8988T (cell line): ENCODE results near the gene PPP1R13L.

ENCODE experiments used
- DNase-seq: peaks from one replicate; pipeline ENCODE4 v3.0.0; 2011

The PPP1R13L gene

DNA sequence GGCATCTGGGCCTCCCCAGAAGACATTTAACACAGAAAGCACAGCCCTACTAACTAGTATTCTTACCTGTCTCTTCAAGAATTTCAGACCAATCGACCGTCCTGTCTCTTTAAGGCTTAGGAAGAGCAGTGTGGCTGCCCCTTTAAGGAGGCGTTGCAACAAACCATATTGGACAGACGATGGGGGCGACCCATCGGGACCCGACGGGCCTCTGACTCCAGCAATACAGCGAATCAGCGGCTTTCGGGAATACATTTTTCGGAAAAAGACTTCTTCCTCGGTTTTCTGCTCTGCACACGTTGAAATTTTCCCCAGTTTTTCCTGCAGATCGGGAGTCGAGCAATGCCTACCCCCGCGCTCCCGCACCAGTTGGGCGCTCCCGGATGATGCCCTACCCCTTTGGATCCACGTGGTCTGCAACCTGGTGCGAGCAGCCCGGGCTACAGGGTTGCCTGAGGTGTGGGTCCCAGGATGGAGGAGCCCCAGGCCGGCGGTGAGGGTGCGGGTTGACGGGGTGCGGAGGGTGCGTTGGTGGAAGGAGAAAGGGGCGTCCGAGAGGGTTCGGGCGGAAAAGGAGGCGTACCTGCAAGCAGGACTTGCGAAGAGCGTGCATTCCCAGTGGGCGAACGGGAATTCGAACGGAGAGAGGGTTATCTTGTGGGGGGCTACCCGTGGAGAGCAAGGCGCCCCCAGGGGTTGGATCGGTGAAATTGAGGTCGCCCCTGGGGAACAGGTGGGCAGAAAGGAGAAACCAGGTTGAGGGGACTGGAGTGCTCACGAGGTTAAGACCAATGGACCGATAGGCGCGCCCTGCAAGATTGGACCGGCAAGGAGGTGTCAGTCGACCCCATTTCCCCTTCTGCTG, 1.6 kb upstream of the PPP1R13L start, which contains the start of gene POLR1G:
Gene POLR1G, plus strand, starts transcription at position 419 of the 865 bp plus-strand sequence. Its CDS starts 53 bp downstream, at position 472.
- DNase-seq, result peak; percentile 71

DNA sequence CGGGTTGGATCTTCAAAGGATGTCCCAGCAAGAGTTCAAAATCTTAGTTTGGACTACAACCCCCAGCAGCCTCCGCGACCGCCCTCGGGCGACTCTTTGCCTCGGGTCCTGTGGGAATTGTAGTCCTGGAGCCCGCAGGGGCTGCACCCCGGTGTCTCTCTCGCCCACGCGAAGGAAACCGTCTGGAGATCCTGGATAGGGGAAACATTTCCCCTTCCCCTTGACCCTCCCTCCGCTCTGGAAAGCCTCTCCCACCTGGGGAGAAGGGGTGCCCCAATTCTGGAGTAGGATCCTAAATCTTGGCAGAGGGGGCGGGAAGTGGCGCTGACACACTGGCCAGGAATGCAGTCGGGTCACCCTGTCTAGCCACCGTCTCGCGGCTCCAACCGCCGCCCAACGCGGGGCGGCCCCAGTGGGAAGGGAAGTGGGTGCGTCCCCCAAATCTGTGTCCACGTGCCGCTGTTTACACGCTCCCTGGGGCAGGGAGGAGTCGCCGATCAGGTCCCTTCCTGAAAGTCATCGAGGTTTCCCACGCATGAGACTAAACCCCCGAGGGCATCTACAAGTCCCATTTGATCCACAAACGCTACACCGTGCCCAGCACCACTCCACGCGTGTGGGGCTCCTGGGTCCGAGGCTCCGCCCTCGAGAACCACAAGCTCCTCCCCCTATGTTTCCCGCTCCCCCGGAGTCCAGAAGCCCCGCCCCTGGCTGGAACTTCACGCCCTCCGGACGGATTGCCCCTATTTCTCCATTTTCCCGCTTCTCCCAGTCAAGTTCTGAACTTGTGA, 761 bp upstream of the PPP1R13L start:
- DNase-seq, result peak; percentile 66

DNA sequence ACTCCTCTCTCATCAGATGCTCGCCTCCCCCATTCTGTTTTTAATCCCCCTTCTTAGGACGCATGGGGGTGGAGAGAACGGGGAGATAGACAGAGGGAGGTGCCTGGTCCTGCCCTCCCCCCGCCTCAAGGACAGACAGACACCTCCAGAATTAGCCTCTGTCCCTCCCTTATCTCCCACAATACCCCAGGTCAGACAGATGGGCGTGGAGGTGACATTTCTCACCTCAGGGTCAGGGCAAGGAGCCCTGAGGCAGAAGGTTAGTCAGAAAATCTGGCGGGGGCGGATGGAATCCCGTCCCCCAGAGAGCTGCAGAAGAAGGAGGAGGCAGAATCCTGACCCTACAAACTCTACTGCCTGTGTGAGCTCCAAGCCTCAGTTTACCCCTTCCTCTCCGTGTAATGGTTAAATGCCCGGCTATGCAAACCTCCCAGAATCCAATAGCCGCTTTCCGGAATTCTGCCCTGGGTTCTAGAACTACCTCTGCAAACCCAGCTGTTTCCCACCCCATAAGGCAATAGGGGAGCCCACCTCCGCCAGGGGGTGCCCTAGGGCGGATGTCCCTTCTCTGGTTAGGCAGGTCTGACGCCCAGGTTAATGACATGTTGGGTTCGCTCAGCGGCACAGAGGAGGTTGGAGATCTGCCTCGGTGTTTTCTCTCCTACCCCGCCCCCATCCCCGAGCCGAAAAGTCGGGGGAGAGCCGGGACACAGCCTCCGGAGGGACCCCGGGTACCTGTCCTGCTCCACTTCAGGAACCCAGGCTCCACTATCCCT, 900 bp downstream of the PPP1R13L start:
- DNase-seq, result no peak

DNA sequence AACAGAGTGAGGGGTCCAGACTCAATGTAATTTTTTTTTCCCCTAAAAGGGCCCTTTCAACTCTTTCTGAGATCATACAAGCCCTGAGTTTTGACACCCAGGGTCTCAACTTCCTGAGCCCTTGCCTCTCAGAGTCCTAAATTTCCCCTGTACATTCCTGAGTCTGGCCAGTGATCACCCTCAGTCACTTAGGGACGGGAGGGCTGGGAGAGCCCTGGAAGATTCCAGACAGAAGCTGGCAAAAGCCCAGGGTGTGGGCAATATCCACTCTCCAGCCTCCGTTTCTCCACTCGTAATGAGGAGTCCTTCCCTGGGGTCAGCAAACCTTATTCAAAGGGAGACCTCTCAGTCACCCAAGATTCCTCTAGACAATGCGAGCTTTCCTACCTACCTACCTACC, 1.6 kb downstream of the PPP1R13L start:
- DNase-seq, result no peak

DNA sequence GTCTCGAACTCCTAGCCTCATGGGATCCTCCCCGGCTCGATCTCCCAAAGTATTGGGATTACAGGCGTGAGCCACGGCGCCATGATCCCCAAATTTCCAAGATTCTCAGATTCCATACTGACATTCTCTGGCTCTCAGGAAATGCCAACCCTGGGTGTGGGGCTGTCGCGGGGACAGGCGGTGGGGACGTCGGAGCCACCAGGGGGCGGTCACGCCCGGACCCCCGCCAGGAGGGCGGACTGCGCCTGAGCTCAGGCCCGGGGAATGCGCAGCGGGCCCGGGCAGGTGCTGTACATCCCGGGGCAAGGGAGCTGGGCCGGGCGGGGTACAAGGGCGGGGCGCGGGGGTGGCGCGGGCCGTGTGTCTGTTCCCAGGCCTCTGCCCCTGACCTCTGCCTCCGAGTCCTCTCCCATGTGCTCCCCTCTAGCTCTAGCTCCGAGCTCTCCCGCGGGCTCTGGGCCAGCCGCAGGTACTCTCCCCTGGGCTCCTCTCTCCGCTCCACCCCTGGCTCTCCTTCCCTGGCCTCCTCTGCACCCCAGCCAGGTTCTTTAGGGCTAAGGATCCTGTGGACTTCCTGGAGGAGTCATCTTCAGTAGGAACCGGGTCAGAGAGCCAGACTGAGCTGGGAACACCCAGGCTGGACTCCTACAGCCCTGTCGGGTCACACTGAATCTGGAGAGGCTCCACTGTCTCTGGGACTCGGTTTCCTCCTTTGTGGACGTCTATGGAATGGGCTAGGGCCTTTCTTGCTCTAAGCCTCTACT, 2.4 kb downstream of the PPP1R13L start:
- DNase-seq, result peak; percentile 92

DNA sequence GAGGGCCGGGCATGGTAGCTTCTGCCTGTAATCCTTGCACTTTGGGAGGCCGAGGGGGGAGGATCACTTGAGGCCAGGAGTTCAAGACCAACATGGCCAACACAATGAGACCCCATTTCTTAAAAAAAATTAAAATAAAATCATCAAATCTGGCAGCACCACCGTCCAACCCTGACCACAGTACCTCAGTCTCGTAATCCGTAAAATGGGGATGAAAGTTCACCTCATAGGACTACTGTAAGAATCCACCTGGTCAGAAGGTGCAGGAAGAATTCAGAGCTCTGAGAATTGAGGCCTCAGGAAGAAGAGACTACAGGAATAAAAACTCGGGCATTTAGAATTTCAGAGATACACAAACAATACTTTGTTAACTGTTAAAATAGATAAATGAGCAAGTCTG, 3.1 kb downstream of the PPP1R13L start:
- no peak for DNase-seq

DNA sequence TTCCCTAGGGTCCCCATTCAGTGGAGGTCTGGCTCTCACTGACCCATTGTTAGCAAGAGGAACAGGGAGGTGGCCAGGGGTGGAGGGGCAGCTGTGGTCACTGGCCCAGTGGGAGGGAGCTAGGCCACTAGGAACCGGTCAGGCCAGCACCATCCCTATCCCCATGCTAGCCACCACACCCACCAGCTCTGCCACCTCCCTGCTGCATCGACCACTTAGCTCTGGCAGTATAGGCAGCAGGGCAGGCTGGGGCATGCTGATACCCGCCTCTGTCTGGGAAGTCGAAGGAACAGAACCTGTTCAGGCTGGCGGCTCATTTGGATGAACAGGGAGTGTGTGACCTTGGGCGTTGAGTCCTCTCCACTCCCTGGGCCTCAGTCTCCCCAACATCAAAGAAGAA, 4.7 kb downstream of the PPP1R13L start:
- DNase-seq, result no peak

DNA sequence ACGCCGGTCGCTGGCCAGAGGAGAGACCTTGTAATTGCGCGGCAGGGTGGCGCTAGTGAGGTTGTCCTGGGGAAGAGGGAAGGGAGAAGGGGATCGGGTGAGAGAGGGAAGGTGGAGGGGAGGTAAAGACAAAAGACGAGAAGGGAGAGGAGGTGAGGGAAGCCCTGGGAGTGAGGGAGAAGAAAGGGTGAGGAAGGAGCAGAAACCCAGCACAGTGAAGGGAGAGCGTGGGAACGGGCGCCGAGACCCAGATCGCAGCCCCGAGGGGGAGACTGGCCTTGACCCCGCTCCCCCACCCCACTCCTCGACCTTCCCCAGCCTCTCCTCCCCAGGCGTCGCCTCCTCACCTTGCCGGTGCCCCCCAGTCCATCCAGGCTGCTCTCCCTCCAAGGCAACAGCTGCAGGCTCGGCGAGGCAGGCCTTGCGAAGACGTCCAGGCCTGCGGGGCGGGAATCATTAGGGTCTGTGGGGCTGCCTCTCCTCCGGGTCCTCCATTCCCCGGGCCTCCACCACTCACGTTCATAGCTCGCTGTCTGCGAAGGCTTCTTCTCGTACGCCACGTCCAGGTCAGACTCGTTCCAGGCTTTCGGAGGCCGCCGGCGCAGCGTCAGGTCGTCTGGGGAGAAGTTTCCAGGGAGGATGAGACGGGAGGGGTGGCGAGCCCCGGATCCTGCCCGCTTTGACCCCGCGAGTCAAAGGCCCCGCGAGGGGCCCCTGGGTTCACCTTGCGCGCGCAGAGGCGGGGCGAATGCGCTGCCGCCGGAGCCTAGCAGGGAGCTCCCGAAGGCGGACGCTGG, 8.8 kb downstream of the PPP1R13L start:
- no peak for DNase-seq

DNA sequence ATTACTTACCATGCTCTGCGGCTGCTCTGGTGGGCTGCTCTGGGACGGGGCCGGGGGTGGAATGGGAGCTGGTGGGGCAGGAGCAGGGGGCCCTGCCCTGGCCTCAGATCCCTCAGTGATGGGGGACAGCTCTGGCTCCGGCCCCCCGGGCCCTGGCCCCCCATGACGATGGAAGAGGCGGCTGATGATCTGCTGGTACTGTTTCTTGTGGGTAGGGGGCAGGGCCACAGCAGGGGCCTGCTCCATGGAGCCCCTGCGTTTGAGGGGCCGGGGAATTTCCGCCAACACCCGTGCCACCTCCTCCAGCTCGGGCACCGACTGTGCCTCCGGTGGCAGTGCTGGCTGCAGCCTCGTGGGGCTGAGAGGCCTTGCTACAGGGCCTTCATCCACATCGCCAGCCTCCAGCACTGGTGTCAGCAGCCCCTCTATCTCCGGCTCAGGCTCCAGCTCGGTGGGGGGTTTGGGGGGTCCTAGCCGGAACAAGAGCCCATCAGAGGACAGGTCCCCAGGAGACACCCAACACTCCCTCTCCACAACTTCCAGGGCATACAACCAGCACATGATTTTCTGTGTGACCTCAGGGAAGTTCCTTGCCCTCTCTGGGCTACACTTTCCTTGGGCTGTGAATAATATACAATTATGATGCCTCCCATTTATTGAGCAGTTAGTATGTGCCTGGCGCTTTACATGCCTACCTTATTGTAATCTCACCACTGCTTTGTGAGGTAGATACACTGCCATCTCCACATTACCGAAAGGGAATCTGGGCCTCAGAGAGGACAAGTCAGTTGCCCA, 12.8 kb downstream of the PPP1R13L start:
- DNase-seq, result no peak

DNA sequence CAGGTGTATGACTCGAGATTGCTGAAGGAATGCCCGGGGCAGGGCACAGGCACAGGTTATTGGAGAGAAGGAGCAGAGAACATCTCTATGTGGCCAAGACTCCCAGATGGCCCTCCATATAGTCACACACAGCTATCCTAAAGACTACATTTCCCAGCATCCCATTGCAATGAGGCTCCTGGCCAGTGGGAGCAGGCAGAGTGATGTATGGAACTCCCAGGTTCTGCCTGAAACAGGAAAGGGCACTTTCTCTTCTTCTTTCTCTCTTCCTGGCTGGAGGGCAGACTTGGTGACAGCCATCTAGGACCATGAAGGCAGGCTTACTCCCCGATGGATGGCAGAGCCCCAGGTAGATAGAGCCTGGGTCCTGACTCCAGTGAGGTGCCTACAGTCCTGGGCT, 13.5 kb downstream of the PPP1R13L start:
- no peak for DNase-seq

DNA sequence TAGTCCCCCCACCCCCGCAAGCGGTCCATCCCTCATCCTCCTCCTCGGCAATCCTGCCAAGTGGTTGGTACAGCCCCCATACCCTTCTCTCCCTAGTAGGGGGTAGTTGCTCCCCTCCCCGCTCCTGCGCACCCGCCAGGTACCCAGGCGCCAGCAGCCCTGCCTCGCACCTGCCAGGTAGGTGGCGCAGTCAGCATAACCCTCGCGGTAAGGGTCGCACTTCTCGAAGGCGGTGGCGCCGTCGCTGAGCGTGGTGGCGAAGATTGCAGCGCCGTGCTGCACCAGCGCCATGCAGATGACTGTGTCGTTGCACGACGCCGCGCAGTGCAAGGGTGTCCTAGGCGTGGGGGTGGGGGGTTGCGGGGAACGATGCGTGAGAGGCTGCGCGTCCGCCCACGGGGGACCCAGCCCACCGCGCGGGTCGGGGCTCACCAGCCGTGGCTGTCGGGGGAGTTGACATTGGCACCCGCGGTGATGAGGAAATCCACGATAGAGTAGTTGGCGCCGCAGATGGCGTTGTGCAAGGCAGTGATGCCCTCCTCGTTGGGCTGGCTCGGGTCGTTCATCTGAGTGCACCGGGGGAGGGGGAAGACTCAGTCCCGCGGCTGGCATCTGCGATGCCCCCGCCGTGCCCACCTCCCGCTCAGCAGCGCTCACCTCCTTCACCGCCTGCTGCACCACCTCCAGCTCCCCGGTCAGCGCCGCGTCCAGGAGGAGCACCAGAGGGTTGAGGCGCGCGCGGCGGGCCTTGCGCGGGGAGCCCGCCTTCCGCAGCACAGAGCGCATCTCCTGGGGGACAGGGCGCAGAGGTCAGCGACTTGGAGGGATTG, 19.3 kb downstream of the PPP1R13L start:
- DNase-seq, result no peak

DNA sequence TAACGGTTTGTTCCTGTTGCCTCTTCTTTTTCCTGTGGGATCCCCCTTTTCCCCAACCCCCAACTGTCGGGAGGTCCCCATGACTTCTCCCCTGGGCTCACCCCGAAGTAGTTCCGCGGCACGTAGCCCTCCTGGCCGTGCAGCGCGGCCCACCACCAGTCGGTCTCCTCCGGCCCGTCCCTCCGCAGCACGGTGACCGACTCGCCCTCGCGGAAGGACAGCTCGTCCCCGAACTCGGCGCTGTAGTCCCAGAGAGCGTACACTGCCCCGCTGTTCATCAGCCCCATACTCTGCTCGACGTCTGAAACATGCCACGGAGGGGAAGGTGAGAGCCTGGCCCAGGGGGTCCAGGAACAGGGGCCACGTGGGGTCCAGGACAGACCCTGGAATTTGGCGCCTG, 22.4 kb downstream of the PPP1R13L start:
- DNase-seq, result no peak

DNA sequence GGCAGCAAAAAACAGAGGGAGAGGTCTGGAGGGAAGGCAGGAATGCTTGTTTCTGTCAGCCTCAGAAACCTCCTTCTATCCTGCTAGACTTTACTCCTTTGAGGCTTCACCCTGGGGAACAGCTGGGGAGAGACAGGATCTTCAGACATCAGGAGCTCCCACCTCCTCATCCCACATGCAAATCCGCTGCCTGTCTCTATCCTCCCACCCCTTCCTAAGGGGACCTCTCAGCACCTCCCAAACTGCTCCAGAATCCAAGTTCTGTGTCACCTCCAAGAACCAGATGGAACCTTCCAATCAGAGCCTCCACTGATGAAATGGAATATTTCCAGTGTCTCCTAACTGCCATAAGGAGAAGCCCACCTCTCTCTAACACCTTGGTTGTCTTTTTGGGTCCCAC, 24.8 kb downstream of the PPP1R13L start:
- DNase-seq, result no peak

DNA sequence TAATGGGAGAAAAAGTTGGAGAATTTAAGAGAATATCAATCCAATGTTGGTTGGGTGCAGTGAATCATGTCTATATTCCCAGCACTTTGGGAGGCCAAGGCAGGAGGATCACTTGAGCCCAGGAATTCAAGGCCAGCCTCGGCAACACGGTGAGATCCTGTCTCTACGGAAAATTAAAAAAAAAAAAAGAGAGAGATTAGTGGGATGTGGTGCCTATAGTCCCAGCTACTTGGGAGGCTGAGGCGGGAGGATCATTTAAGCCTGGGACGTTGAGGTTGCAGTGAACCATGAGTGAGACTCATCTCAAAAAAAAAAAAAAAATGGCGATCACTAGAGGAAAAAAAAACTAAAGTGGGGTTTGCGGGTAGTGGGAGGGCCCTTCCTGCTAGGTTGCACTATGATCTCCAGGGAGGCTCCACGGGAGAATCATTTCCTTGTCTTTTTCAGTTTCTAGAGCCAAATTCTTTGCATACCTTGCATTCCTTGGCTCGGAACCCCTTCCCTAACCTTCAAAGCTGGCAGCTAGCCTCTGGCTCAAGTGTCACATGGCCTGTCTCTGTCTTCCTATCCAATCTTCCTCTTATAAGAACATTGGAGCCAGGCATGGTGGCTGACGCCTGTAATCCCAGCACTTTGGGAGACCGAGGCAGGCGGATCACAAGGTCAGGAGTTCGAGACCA, 28.7 kb downstream of the PPP1R13L start:
- no peak for DNase-seq

DNA sequence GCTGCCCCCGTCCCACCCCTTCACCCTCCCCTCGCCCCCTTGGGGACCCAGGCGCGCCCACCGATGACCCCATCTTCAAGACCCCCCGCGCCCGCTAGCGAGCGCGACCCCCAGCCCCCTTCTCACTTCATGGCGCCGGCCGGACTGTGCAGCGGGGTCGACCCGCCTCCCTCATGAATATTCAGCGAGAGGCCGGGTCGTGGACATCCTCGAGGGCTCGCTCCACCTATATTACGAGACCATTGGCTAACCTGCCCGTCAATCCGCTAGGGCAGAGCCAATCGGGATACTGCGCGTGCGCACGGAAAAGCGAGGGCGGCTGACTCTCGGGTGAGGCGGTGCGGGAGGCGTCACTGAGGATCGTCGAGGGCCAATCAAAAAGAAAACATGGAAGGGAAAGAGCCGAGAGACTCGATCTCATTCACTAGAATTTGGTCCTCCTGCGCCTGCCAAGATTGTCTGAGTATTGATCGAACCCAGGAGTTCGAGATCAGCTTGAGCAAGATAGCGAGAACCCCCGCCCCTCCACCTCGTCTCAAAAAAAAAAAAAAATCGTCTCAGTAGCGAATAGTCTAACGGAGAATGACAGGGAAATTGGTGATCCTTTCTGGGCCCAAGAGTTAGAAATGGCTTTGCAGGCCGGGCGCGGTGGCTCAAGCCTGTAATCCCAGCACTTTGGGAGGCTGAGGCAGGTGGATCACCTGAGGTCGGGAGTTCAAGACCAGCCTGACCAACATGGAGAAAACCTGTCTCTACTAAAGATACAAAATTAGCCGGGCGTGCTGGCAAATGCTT, 34.3 kb downstream of the PPP1R13L start, which contains the start of gene ERCC2:
Gene ERCC2, minus strand, starts transcription at position 164 of the 795 bp plus-strand sequence. Its CDS starts 33 bp downstream, at position 131.
- DNase-seq, result peak; percentile 98

DNA sequence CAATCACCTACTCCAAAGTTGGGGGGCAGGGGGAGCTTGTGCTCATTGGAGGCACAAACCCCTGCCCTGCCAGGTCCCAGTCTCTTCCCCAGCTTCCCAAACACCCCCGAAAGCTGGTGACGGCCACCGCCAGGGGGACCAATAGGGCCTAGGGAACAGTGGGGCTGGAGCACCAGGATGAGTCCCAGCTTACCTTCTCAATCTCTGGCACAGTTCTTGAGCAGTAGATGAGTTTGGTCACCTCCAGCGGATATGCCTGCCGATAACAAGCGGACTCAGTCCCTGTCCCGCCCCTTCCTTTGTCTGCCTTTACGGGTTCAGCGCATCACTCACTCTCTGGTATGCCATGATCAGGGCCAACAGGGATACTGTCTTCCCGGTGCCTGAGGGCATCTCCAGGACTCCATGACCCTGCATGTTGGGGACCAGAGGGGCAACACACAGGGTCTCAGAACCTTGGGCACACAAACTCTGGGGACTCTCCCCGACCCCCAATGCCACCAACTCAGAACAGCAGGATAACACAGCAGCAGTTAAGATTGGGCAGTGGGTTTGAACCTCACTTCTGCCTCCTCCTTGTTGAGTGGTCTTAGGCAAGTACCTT, 36.0 kb downstream of the PPP1R13L start:
- peak; percentile 43 for DNase-seq

DNA sequence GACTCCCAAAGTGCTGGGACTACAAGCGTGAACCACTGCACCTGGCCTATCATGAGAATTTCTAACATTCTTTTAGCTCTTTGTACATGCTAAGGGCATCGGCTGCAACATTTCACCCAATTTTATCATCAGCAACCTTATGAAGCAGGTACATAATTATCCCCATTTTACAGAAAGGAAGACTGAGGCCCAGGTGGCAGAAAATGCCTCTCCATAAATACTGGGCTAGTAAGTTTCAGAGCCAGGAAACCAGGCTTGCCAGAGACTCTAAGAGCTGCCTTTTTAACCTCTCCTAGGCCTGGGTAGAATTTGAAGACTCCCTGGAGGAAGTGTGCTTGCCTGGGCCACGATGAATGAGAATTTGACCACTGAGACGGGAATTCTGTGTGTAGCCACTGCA, 36.7 kb downstream of the PPP1R13L start:
- DNase-seq, result no peak

DNA sequence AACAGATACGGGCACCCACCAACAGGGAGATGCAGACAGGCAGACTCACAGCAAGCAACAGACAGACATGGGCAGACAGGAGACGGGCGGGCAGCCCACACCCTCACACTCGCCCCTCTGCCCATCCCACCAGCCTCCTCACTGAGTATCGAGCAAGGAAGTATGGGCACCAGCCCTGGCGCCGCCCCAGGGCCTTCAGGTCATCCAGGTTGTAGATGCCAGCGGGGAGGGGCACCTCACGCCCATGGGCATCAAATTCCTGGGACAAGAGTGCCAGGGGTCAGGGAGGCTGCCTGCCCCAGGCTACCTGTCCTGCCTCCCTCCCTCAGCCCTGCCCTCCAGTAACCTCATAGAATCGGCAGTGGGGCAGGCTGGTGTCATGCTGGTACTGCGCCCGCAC, 40.2 kb downstream of the PPP1R13L start:
- DNase-seq, result peak; percentile 13
